NB4 (cell line): ENCODE results near the gene BRD2.

ENCODE experiments used
- DNase-seq: peaks from one replicate; pipeline ENCODE4 v3.0.0; 2010; ENCODE audit warnings: low read depth
- H3K4me3 ChIP-seq: one replicate; pipeline ENCODE4 v1.5.1; 2011; ENCODE audit warnings: mild to moderate bottlenecking, low read depth, low read length, moderate library complexity
- MYC ChIP-seq: IDR thresholded peaks from 2 replicates; pipeline ENCODE4 v1.6.1; 2011; ENCODE audit warnings: low read depth, low read length
- POLR2A ChIP-seq: IDR thresholded peaks from 2 replicates; pipeline ENCODE4 v1.6.1; 2011; ENCODE audit warnings: mild to moderate bottlenecking; ENCODE audit not compliant: insufficient read length; ENCODE audit errors: extremely low read depth
- TF ChIP-seq, protein P1 (sequence below): IDR thresholded peaks from one replicate; pipeline ENCODE4 v1.5.1; 2012; ENCODE audit warnings: low read depth, low read length
- TF ChIP-seq, protein P2 (sequence below): IDR thresholded peaks from 2 replicates; pipeline ENCODE4 v1.6.1; 2011; ENCODE audit warnings: low read depth, low read length

BRD2 gene

DNA sequence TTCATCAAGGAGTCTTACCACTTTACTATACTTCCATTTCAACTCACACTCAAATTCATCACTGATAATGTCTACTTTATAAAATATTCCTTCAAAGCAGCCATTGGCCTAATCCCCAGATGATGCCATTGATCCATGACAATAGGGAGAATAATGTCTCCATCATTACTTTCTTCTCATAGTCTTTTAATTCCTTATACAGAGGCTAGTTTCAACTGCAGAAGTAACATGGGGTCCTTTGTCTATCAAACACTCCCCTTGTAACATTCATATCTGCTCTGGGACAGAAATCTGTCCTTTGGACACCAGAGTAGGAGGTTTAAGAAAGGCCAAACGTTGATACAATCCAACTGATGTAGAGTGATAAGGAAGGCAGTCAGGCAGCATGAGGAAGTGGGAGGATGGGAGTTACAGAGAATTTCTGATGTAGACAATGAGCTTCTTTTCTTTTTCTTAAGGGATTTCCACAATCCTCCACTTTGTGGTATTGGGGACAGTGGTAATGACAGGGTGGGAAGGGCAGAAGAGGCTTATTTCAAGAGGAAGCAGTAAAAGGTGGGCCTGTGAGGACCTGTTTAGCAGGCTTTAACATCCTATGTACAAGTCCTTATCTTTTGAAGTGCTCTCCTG, 59.9 kb downstream of the BRD2 start:
- TF ChIP-seq, protein P1, sequence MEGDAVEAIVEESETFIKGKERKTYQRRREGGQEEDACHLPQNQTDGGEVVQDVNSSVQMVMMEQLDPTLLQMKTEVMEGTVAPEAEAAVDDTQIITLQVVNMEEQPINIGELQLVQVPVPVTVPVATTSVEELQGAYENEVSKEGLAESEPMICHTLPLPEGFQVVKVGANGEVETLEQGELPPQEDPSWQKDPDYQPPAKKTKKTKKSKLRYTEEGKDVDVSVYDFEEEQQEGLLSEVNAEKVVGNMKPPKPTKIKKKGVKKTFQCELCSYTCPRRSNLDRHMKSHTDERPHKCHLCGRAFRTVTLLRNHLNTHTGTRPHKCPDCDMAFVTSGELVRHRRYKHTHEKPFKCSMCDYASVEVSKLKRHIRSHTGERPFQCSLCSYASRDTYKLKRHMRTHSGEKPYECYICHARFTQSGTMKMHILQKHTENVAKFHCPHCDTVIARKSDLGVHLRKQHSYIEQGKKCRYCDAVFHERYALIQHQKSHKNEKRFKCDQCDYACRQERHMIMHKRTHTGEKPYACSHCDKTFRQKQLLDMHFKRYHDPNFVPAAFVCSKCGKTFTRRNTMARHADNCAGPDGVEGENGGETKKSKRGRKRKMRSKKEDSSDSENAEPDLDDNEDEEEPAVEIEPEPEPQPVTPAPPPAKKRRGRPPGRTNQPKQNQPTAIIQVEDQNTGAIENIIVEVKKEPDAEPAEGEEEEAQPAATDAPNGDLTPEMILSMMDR: no peak
- TF ChIP-seq, protein P2, sequence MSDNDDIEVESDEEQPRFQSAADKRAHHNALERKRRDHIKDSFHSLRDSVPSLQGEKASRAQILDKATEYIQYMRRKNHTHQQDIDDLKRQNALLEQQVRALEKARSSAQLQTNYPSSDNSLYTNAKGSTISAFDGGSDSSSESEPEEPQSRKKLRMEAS: no peak
- no peak for TF ChIP-seq POLR2A
- no peak for TF ChIP-seq MYC
- no peak for DNase-seq
- H3K4me3 ChIP-seq: no peak overlapping the region

GRCh38 chr6:33029328-33030184, 61.2 kb downstream of the BRD2 start:
- no peak for DNase-seq
- no peak overlapping the region for H3K4me3 ChIP-seq

GRCh38 chr6:33030245-33030644, 61.9 kb downstream of the BRD2 start:
- DNase-seq: no peak
- TF ChIP-seq, protein P2: no peak
- TF ChIP-seq POLR2A (no peak), MYC (no peak)
- TF ChIP-seq, protein P1: no peak
- no peak overlapping the region for H3K4me3 ChIP-seq

More at GRCh38 chr6:33029328-33030184, 61.2 kb downstream of the BRD2 start:
- TF ChIP-seq, protein P1: no peak
- TF ChIP-seq POLR2A: no peak
- no peak for TF ChIP-seq MYC
- TF ChIP-seq, protein P2: no peak
